HUES64 (cell line): ENCODE data around the gene BRINP1.

Source experiments
- H3K27ac ChIP-seq: 2 replicates; pipeline ENCODE4 v1.7.0; 2013; ENCODE audit warnings: low read depth, low read length, inconsistent platforms
- H3K27me3 ChIP-seq: 2 replicates; pipeline ENCODE4 v1.6.1; 2013; ENCODE audit warnings: mild to moderate bottlenecking, low read length; ENCODE audit not compliant: insufficient read depth
- H3K36me3 ChIP-seq: 2 replicates; pipeline ENCODE4 v1.6.1; 2013; ENCODE audit warnings: mild to moderate bottlenecking, low read length; ENCODE audit not compliant: insufficient read depth
- H3K4me1 ChIP-seq: 2 replicates; pipeline ENCODE4 v1.6.1; 2013; ENCODE audit warnings: mild to moderate bottlenecking, low read length, moderate library complexity; ENCODE audit not compliant: insufficient read depth
- H3K4me3 ChIP-seq: 2 replicates; pipeline ENCODE4 v1.5.1; 2013; ENCODE audit warnings: mild to moderate bottlenecking, low read length, moderate library complexity
- H3K9ac ChIP-seq: 2 replicates; pipeline ENCODE4 v1.6.1; 2013; ENCODE audit warnings: mild to moderate bottlenecking, low read depth, low read length
- H3K9me3 ChIP-seq: 2 replicates; pipeline ENCODE4 v1.6.1; 2013; ENCODE audit warnings: low read depth, low read length; ENCODE audit not compliant: insufficient read depth
- WGBS: fragments of 150-250, 120-280 bp; methylation state at CpG from one replicate; pipeline ENCODE4 v1.1.7; 2013; ENCODE audit warnings: missing lambda C conversion rate; 5-methylcytosine and 5-hydroxymethylcytosine counted together

Gene BRINP1

DNA sequence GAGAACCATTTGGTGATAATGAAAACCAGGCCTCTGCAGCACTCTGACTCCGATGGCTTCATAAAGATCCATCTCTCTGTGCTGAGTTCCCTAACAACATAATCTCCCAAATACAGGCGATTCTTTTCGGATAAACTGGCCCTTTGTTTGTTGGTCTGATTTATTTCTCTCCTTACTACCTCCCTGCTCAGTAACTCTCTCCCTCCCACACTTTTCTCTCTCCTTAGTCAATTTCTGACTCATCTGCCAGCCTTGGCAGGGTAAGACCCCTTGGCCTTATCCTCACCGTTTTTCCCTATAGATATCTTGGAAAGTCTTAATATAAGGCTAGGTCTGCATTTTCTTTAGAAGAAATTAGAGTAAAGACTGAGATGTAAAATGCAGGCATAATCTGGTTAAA is 128.7 kb downstream of the BRINP1 start:
- Histone ChIP-seq H3K4me1 (no peaks in the 10 kb centered on the region), H3K27ac (no peak overlapping the region), H3K36me3 (no peaks in the 10 kb centered on the region), H3K9me3 (no peaks in the 10 kb centered on the region), H3K9ac (no peak overlapping the region), H3K4me3 (no peak overlapping the region), H3K27me3 (no peaks in the 10 kb centered on the region)
- 98% methylated on average over 3 of the region's 4 CpGs for WGBS

DNA sequence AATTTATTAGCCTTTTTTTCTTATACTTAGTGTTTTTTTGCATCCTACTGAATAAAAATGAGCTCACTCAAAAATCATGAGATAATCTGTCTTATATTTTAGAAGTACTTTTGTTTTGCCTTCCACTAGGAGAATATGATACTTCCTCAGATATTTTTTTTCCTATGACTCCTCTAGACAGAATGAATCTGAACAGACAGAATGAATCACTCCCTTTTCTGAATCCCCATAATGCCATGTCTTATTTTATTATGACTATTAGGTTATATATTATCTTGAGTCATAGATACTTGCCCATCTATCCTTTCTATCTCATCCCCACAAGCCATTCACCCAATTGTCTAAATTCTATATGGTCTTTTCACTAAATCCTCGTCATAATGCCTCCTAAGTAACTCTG is 134.6 kb downstream of the BRINP1 start:
- Histone ChIP-seq H3K9ac (no peak overlapping the region), H3K9me3 (no peaks in the 10 kb centered on the region), H3K27me3 (no peaks in the 10 kb centered on the region), H3K4me1 (no peaks in the 10 kb centered on the region), H3K27ac (no peak overlapping the region), H3K4me3 (no peak overlapping the region), H3K36me3 (no peaks in the 10 kb centered on the region)
- WGBS = 95% methylated on average over 1 of the region's 1 CpG

DNA sequence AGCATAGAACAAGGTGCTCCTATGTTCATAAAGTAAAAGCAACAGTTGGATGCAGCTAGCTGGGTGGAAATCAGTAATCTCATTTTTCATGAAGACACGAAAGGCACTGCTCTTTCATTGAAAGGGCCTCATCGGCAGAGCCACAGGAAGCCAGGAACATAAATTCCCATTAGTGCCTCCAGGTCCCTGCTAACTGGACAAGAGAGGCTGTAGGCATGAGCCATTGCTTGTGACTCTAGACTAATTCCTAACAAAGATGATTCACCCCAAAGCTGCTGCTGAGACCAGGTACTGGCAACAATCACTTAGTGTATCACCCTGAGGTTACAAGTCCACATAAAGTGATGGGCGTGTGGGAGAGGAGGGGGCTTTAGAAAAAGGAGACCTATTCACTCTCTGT is 141.8 kb downstream of the BRINP1 start:
- no peak overlapping the region for H3K4me3 ChIP-seq
- 87% methylated on average over 3 of the region's 3 CpGs for WGBS

DNA sequence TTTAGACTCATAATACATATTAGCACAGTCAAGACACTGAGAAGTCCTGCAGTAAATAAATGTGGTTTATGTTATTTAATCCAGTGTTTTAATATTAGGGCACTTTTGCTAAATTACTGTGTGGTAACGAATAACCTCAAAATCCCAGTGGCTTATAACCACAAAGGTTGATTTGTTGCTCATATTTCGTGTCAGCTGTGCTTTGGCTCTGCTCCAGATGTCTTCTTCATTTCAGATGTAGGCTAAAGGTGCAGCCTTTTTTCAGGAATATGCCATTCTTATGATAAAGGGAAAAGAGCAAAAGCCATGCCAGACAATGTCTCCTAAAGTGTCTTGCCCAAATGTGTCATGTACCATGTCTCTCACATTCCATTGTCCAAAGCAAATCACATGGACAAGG is 144.8 kb downstream of the BRINP1 start:
- Histone ChIP-seq H3K4me3 (no peak overlapping the region), H3K9me3 (no peaks in the 10 kb centered on the region), H3K27me3 (no peaks in the 10 kb centered on the region), H3K36me3 (no peaks in the 10 kb centered on the region), H3K27ac (no peak overlapping the region), H3K9ac (no peak overlapping the region), H3K4me1 (no peaks in the 10 kb centered on the region)
- WGBS = 94% methylated on average over 2 of the region's 2 CpGs

More for the DNA sequence above, 141.8 kb downstream of the BRINP1 start:
- H3K27me3 ChIP-seq = no peaks in the 10 kb centered on the region
- H3K9me3 ChIP-seq = no peaks in the 10 kb centered on the region
- H3K27ac ChIP-seq = no peak overlapping the region
- H3K36me3 ChIP-seq = no peaks in the 10 kb centered on the region
- H3K4me1 ChIP-seq = no peaks in the 10 kb centered on the region
- H3K9ac ChIP-seq = no peak overlapping the region

DNA sequence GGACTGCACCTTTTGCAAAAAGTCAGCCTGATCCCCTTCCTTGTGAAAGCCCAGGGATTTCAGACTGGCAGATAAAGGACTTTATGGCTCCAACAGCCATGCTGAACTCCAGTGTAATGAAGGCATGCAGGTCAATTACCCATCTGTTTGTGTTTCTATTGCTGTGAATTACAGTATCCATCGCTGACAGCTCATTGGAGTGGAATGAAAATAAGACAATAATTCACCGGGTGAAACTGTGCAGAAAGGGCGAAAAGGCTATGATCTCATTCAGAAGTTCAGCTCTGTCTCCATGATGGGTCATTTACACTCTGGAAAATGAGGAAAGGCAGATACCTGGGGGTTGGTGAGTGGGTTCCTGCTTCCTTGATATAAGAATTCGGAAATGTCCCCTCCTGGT is 148.0 kb downstream of the BRINP1 start:
- H3K27ac ChIP-seq = no peak overlapping the region
- 92% methylated on average over 4 of the region's 4 CpGs for WGBS

DNA sequence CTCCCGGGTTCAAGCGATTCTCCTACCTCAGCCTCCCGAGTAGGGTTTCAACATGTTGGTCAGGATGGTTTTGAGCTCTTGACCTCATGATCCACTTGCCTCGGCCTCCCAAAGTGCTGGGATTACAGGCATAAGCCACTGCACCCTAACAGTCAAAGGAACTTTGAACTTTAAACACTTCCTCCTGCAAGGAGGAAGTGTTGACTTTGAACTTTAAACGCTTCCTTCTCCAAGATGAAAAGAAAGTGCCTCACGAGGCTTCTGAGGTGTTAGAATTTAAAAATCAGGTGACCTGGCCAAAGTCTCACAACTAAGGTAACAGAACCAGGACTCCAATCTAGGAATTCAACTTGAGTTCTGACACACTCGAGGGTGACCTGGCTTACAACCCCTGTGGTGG is 150.9 kb downstream of the BRINP1 start:
- Histone ChIP-seq H3K4me1 (no peaks in the 10 kb centered on the region), H3K9me3 (no peaks in the 10 kb centered on the region), H3K36me3 (peaks cover 7% of the 10 kb centered on the region), H3K27ac (no peak overlapping the region), H3K9ac (no peak overlapping the region), H3K4me3 (no peak overlapping the region), H3K27me3 (no peaks in the 10 kb centered on the region)
- 94% methylated on average over 7 of the region's 7 CpGs for WGBS

More for the DNA sequence above, 148.0 kb downstream of the BRINP1 start:
- Histone ChIP-seq H3K27me3 (no peaks in the 10 kb centered on the region), H3K36me3 (no peaks in the 10 kb centered on the region), H3K9me3 (no peaks in the 10 kb centered on the region), H3K9ac (no peak overlapping the region), H3K4me1 (no peaks in the 10 kb centered on the region), H3K4me3 (no peak overlapping the region)

DNA sequence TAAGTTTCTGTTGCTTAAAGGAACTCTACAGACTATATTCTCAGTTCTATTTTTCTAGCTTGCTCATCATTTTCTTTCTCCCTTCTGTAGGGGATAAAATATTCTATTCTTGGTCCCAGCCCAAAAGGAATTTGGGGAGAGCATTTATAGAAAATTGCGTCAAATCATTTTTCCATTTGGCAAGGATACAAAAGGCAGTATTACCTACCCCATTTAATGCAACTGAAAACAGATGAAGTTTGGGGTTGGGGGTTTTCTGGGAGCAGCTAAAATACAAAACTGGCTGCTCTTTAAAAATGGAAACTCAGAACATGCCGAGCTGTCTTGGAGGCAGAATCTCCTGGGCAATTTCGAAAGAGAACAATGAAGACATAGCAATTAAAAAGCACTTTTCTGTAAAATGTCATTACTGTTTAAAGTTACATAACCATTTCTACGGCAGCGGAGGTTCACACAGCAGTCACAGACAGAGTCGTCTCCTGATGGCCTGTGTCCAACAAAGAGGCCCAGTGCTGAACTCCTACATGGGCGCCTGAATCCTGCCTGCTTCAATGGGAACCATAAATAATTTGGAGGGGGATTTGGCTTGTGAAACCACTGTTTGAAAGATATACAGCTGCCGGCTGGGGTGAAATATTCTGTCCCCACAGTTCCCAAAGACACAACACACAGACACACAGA is 152.4 kb downstream of the BRINP1 start:
- H3K36me3 ChIP-seq = peaks cover 7% of the 10 kb centered on the region
- H3K27ac ChIP-seq = no peak overlapping the region
- H3K9ac ChIP-seq = no peak overlapping the region
- no peaks in the 10 kb centered on the region for H3K27me3 ChIP-seq
- no peak overlapping the region for H3K4me3 ChIP-seq
- WGBS = 89% methylated on average over 6 of the region's 8 CpGs
- H3K4me1 ChIP-seq = no peaks in the 10 kb centered on the region
- H3K9me3 ChIP-seq = no peaks in the 10 kb centered on the region

DNA sequence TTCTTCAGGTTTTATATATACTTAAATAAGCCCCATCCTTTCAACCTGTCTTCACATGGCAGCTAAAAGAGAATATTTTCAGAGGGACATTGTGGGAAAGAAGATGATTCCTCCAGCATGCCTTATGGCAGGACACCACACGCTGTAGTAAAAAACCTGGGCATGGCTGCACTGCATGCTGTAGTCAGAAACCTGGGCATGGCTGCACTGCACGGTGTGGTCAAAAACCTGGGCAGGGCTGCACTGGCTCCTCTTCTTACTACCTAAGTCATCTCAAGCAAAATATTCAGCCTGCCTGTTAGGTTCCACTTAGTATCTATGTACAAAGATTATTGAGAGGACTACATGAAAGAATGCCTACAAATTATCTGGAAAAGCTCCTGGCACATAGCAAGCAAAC is 153.6 kb downstream of the BRINP1 start:
- Histone ChIP-seq H3K27ac (no peak overlapping the region), H3K4me3 (no peak overlapping the region), H3K9ac (no peak overlapping the region), H3K4me1 (no peaks in the 10 kb centered on the region), H3K36me3 (peaks cover 7% of the 10 kb centered on the region), H3K9me3 (no peaks in the 10 kb centered on the region), H3K27me3 (no peaks in the 10 kb centered on the region)
- 97% methylated on average over 2 of the region's 2 CpGs for WGBS

DNA sequence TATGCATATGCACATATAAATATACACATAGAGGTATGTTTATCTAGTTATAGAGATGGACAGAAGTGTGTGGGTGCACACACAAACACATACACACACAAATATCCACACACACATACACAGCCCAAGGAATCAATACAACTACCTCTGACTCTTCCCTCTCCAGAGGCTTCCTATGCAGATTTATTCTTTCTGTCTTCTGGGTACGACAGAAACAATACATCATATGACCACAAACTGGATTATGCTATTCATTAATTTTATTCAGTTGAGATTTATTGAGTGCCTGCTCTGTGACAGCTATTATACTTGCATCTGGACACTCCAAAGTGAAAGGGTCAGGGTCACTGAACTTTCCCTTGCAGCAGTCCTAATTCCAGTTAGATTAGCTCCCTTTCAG is 155.8 kb downstream of the BRINP1 start:
- no peaks in the 10 kb centered on the region for H3K9me3 ChIP-seq
- no peaks in the 10 kb centered on the region for H3K27me3 ChIP-seq
- 79% methylated on average over 1 of the region's 1 CpG for WGBS
- H3K27ac ChIP-seq = no peak overlapping the region
- H3K4me3 ChIP-seq = no peak overlapping the region
- H3K9ac ChIP-seq = no peak overlapping the region
- H3K36me3 ChIP-seq = peaks cover 7% of the 10 kb centered on the region
- H3K4me1 ChIP-seq = no peaks in the 10 kb centered on the region

DNA sequence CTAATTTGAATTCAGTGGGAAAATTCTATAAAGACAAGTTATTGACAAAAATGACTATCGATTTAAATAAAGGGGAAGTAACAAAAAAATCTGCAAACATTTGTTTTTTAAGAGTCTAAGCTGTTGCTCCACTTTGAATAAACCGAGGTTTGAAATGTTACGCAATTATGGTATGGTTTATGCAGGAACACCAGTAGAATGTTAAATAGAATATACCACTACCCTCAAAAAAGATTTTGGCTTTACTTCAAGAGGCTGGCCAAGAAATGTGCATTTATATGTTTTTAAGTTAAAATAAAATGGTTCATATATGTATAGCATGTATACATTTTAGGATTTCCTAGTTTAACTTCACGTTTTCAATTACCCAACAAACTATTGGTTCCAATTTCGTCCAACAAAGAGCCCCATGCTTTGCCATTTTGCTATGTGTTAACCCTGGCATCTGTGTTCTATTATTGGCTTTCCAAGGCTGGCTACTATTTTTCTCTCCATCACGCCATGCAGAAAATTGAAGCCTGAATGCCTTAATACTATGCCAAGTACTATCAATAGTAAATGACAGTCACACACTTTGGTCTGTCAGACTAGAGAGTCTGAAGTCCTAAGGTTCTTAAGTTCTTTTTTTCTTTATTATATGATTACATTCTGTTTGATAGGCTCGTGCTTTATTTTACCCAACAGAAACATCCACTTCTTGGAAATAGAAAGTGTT is 171.2 kb downstream of the BRINP1 start:
- Histone ChIP-seq H3K36me3 (peaks cover 3% of the 10 kb centered on the region; the same call in 1 of the 2 replicates), H3K27ac (no peak overlapping the region), H3K27me3 (no peaks in the 10 kb centered on the region), H3K4me3 (no peak overlapping the region), H3K4me1 (peaks cover 13% of the 10 kb centered on the region), H3K9ac (no peak overlapping the region), H3K9me3 (no peaks in the 10 kb centered on the region)
- WGBS = 99% methylated on average over 5 of the region's 7 CpGs

DNA sequence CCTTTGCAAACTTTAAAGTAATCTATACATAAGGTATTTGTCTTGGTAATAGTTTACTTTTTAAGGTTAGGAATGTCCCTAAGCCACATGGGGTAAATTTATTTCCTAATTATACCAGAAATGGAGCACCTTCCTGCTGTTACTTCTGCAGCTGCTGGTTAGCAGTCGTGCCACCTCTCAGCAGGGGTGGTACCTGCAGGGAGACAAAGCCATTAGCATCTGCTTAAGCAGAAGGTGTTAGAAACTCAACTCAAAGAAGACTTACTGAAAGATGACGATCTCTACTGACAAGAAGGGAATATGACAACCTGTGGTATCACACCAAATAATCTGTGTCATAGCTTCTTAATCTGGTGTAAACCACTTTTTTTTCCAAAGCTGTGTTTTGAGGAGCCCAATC is 173.7 kb downstream of the BRINP1 start:
- 22% methylated on average over 2 of the region's 2 CpGs for WGBS
- Histone ChIP-seq H3K36me3 (no peaks in the 10 kb centered on the region), H3K4me1 (peaks cover 13% of the 10 kb centered on the region), H3K27ac (no peak overlapping the region), H3K4me3 (no peak overlapping the region), H3K9me3 (no peaks in the 10 kb centered on the region), H3K27me3 (no peaks in the 10 kb centered on the region), H3K9ac (no peak overlapping the region)
